ENCODE data around the gene RBM47.
A peak's percentile ranks its signal among the peaks of the same experiment; 100 is the strongest.

The RBM47 gene

DNA sequence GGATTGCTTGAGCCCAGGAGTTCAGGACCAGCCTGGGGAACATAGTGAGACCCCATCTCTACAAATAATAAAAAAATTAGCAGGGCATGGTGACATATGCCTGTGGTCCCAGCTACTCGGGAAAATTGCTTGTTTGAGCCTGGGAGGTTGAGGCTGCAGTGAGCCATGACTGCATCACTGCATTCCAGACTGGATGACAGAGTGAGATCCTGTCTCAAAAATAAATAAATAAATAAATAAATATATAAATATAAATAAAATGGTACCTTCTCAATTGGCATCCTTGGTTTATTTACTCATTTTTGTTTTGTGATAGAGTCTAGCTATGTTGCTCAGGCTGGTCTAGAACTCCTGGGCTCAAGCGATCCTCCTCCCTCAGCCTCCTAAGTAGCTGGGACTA is 150.3 kb downstream of the RBM47 start:
- ChIA-PET POLR2A (no interaction called here), CTCF (no interaction called here)
- no peak for DNase-seq (ENCODE audit: extremely low spot score)
- TF ChIP-seq TARDBP (IDR thresholded peaks at IDR 0.05) (no peak), L3MBTL2 (conservative IDR thresholded peaks at IDR 0.05) (no peak), NFRKB (IDR thresholded peaks at IDR 0.05) (no peak), FOXM1 (IDR thresholded peaks at IDR 0.05; ENCODE audit: borderline replicate concordance) (no peak)
- TF ChIP-seq, protein P1, sequence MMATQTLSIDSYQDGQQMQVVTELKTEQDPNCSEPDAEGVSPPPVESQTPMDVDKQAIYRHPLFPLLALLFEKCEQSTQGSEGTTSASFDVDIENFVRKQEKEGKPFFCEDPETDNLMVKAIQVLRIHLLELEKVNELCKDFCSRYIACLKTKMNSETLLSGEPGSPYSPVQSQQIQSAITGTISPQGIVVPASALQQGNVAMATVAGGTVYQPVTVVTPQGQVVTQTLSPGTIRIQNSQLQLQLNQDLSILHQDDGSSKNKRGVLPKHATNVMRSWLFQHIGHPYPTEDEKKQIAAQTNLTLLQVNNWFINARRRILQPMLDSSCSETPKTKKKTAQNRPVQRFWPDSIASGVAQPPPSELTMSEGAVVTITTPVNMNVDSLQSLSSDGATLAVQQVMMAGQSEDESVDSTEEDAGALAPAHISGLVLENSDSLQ (IDR thresholded peaks at IDR 0.05): no peak

DNA sequence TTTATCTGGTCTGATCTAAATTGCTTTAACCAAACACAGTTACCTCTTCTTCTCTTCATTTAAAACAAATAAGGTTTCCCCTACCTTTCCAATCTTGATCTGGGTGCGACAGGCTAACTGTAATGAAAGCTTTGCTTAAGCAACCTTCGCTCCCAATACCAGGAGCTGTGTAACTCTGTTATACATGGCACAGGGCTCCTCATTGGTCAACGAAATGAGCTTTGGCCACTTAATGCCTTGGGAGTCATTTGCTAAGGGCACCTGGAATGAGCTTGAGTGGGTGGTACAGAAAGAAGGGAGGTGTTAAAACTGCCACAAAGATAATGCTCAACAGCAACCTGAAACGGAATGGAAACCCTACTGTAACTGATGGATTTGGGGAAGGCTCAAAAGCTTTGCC is 154.1 kb downstream of the RBM47 start:
- no peak for TF ChIP-seq SP1 (IDR thresholded peaks at IDR 0.05)
- no peak for TF ChIP-seq CTBP1 (IDR thresholded peaks at IDR 0.05; ENCODE audit: borderline replicate concordance)
- no peak for TF ChIP-seq FOXK2 (IDR thresholded peaks at IDR 0.05)
- no peak for TF ChIP-seq TARDBP (IDR thresholded peaks at IDR 0.05)
- no peak for TF ChIP-seq LEF1 (IDR thresholded peaks at IDR 0.05; ENCODE audit: borderline replicate concordance)
- no peak for TF ChIP-seq FOXA1 (IDR thresholded peaks at IDR 0.05)
- TF ChIP-seq ARNT (IDR thresholded peaks at IDR 0.05): no peak
- TF ChIP-seq L3MBTL2 (conservative IDR thresholded peaks at IDR 0.05): no peak
- TF ChIP-seq HDGF (IDR thresholded peaks at IDR 0.05; ENCODE audit: borderline replicate concordance): no peak
- TF ChIP-seq SUZ12 (IDR thresholded peaks at IDR 0.05): no peak
- no peak for TF ChIP-seq ELF4 (IDR thresholded peaks at IDR 0.05)
- no peak for TF ChIP-seq FOXM1 (IDR thresholded peaks at IDR 0.05; ENCODE audit: borderline replicate concordance)
- no peak for TF ChIP-seq NFRKB (IDR thresholded peaks at IDR 0.05)
- TF ChIP-seq BHLHE40 (IDR thresholded peaks at IDR 0.05; ENCODE audit: borderline replicate concordance): no peak
- TF ChIP-seq, protein P1 (IDR thresholded peaks at IDR 0.05): no peak
- no peak for TF ChIP-seq ZNF384 (IDR thresholded peaks at IDR 0.05)
- no peak for DNase-seq (ENCODE audit: extremely low spot score)
- ChIA-PET CTCF (interaction anchor here (2.2 kb wide), 1 partner anchor 159 kb away, joined by 7 read pairs; no protein-coding TSS in a partner anchor), POLR2A (no interaction called here)

DNA sequence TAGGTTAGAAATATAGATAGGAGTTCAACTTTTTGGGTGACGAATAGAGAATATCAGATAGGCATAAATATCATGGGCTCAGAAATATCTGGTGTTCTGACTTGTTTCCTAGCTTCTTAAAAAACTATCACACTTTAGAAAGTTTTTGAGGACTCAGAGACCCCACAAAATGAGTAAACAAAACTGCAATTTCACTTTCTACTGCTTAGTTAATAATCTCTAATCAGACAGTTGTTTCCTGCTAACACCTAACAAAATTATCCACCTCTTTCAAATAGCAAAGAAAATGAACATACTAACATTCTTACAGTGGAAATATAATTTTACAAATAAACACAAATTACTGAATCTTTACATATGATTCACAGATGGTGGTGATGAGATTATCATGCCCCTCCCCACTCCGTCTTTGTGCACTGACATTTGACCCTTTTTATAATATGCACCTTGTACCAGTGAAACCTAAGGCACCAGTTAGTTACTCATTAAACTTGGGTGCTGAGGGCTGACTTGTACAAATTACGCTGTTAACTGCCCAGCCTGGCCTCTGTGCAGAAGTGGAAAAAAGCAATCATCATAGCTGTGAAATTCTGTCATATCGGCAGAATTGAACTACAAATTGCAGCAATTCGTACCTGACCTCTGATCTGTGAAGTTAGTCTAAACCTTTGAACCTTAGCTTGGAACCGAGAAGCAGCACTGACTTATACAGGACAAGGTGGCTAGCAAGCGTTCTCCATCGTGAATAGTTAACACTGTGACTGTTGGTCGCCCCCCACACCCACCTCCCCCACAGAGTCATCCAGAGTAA is 155.9 kb downstream of the RBM47 start:
- no peak for DNase-seq (ENCODE audit: extremely low spot score)
- CTCF ChIA-PET: no interaction called here
- POLR2A ChIA-PET: no interaction called here
- no peak for TF ChIP-seq NFRKB (IDR thresholded peaks at IDR 0.05)
- TF ChIP-seq, protein P1 (IDR thresholded peaks at IDR 0.05): 0 out of 2 replicates have a peak, but pooled peaks have one; percentile 2
- TF ChIP-seq FOXA1 (IDR thresholded peaks at IDR 0.05): no peak

DNA sequence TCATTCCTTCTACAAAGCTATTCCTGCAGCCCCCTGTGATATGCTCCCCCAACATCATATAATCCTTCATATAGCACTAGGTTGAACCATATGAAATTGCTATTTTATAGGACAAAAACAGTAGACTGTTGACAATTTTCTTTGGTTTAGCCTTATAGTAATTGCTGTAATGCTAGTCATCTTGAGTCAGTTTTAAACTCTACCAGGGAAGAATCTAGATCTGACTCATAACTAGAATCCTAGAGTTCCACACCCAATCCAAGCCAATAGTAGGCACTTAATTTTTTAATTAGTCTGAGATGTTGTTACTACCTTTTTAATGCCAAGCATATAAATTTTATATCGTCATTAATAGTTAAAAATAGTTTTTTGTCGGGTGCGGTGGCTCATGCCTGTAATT is 157.7 kb downstream of the RBM47 start:
- POLR2A ChIA-PET: no interaction called here
- no peak for TF ChIP-seq TARDBP (IDR thresholded peaks at IDR 0.05)
- TF ChIP-seq SP1 (IDR thresholded peaks at IDR 0.05): no peak
- no peak for TF ChIP-seq ELF4 (IDR thresholded peaks at IDR 0.05)
- TF ChIP-seq FOXK2 (IDR thresholded peaks at IDR 0.05): no peak
- no peak for TF ChIP-seq L3MBTL2 (conservative IDR thresholded peaks at IDR 0.05)
- no peak for TF ChIP-seq FOXA1 (IDR thresholded peaks at IDR 0.05)
- no peak for TF ChIP-seq SUZ12 (IDR thresholded peaks at IDR 0.05)
- no peak for DNase-seq (ENCODE audit: extremely low spot score)
- CTCF ChIA-PET: no interaction called here

DNA sequence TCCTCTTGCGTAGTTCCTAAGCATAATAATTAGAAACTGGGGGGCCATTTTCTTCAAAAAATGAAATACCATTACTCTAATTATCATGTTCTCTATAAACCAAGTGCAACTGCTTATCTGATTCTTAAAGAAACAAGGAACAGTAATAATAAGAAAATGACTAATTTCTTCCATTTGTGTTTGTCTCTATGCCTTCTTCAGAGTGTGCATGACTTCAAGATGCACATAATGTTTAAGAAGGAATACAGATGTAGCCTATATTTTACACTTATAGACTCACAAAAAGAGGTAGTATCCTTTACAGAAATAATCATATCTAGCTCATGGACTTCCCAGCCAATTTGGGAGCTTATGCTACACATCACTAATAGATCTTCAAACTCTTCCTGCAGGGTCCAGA is 162.9 kb downstream of the RBM47 start:
- CTCF ChIA-PET: interaction anchor here (0.6 kb wide), 1 partner anchor 135 kb away, joined by 3 read pairs; no protein-coding TSS in a partner anchor
- TF ChIP-seq HDGF (IDR thresholded peaks at IDR 0.05; ENCODE audit: borderline replicate concordance): no peak
- no peak for DNase-seq (ENCODE audit: extremely low spot score)
- POLR2A ChIA-PET: no interaction called here

DNA sequence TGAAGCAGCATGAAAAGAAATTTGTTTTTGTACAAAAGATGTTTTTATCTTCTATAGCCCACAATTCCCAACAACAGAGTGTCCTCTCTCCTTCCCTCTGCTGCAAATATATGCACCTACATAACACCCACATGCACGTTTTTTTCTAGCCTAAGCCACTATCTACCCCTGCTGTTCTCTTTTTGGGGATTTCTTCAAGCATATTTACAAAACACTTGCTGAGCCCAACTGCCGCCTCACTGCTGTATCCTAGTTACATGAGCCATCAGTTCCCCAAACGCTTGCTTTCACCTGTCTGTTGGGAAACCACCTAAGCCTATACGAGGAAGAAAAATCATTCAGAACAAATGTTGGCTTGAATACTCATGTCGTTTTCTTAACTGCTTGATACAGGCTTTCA is 167.3 kb downstream of the RBM47 start:
- TF ChIP-seq ELF4 (IDR thresholded peaks at IDR 0.05) (no peak), NFRKB (IDR thresholded peaks at IDR 0.05) (no peak), ZNF384 (IDR thresholded peaks at IDR 0.05) (no peak), FOXM1 (IDR thresholded peaks at IDR 0.05; ENCODE audit: borderline replicate concordance) (no peak), FOXA1 (IDR thresholded peaks at IDR 0.05) (no peak), BHLHE40 (IDR thresholded peaks at IDR 0.05; ENCODE audit: borderline replicate concordance) (no peak), CTBP1 (IDR thresholded peaks at IDR 0.05; ENCODE audit: borderline replicate concordance) (no peak), SUZ12 (IDR thresholded peaks at IDR 0.05) (no peak), TARDBP (IDR thresholded peaks at IDR 0.05) (no peak)
- no peak for DNase-seq (ENCODE audit: extremely low spot score)
- ChIA-PET CTCF (no interaction called here), POLR2A (no interaction called here)

DNA sequence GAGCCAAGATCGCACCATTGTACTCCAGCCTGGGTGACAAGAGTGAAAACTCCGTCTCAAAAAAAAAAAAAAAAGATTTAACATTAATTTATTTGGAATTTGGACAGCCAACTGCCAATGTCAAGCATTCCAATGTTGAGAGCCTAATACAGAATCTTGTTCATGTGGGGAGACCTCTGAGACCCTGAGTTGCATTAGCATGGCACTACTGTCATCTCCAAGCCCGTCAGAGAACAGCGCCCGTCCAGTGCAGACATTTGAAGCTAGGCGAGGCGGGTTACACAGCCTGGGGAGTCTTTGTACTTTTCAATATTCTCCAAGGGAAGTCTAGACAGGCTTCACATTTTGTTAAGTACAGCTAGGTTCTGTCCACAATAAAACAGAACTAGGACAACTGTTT is 167.8 kb downstream of the RBM47 start:
- ChIA-PET CTCF (no interaction called here), POLR2A (no interaction called here)
- TF ChIP-seq CTBP1 (IDR thresholded peaks at IDR 0.05; ENCODE audit: borderline replicate concordance) (no peak), ELF4 (IDR thresholded peaks at IDR 0.05) (no peak), L3MBTL2 (conservative IDR thresholded peaks at IDR 0.05) (no peak), ARNT (IDR thresholded peaks at IDR 0.05) (no peak), NFRKB (IDR thresholded peaks at IDR 0.05) (no peak), BHLHE40 (IDR thresholded peaks at IDR 0.05; ENCODE audit: borderline replicate concordance) (no peak), FOXA1 (IDR thresholded peaks at IDR 0.05) (no peak), SP1 (IDR thresholded peaks at IDR 0.05) (no peak), TARDBP (IDR thresholded peaks at IDR 0.05) (no peak)
- TF ChIP-seq, protein P1 (IDR thresholded peaks at IDR 0.05): no peak
- no peak for DNase-seq (ENCODE audit: extremely low spot score)
